SU-DHL-6 (cell line): ENCODE data around the gene UBP1.
A peak's percentile ranks its signal among the peaks of the same experiment; 100 is the strongest.

ENCODE experiments used
- H2AFZ ChIP-seq: fragments of 200-600 bp; sonication (generic); 2 replicates; pipeline ENCODE4 v1.6.1; 2014; ENCODE audit warnings: low read depth, mild to moderate bottlenecking, moderate library complexity, mixed read lengths, antibody characterized with exemption, low read length; ENCODE audit not compliant: severe bottlenecking
- H3F3A ChIP-seq: fragments of 200-600 bp; shearing (Covaris generic); 2 replicates; pipeline ENCODE4 v1.6.0; 2016; ENCODE audit warnings: antibody characterized with exemption, mild to moderate bottlenecking; ENCODE audit not compliant: insufficient read depth
- H3K27ac ChIP-seq: fragments of 200-600 bp; sonication (generic); 2 replicates; pipeline ENCODE4 v1.5.1; 2016; ENCODE audit warnings: low read depth, mild to moderate bottlenecking, low read length, moderate library complexity, mixed read lengths
- H3K27me3 ChIP-seq: fragments of 200-600 bp; sonication (generic), shearing (Covaris generic); 2 replicates; pipeline ENCODE4 v1.6.0; 2014; ENCODE audit warnings: mild to moderate bottlenecking, low read length
- H3K36me3 ChIP-seq: fragments of 200-600 bp; sonication (generic); 2 replicates; pipeline ENCODE4 v1.6.1; 2014; ENCODE audit warnings: mild to moderate bottlenecking, low read length, mixed read lengths
- H3K4me2 ChIP-seq: fragments of 300-600, 200-600 bp; shearing (Covaris generic), sonication (generic); 2 replicates; pipeline ENCODE4 v1.6.0; 2014; ENCODE audit warnings: low read length, low read depth, mild to moderate bottlenecking; ENCODE audit not compliant: poor library complexity, severe bottlenecking
- H3K4me3 ChIP-seq: fragments of 200-600 bp; sonication (generic); 2 replicates; pipeline ENCODE4 v1.5.1; 2014; ENCODE audit warnings: antibody characterized with exemption, low read length, mild to moderate bottlenecking, mixed read lengths; ENCODE audit not compliant: insufficient read depth, poor library complexity, severe bottlenecking
- H3K79me2 ChIP-seq: fragments of 200-600 bp; sonication (generic); 2 replicates; pipeline ENCODE4 v1.6.1; 2014; ENCODE audit warnings: mild to moderate bottlenecking, low read length, moderate library complexity; ENCODE audit not compliant: insufficient read depth
- H3K9ac ChIP-seq: fragments of 200-600 bp; sonication (generic); 2 replicates; pipeline ENCODE4 v1.7.0; 2014; ENCODE audit warnings: mild to moderate bottlenecking, low read length
- H3K9me2 ChIP-seq: fragments of 200-600 bp; sonication (generic); replicated peaks from 2 replicates; pipeline ENCODE4 v1.6.1; 2014; ENCODE audit warnings: low read length; ENCODE audit not compliant: insufficient read depth
- H3K9me3 ChIP-seq: fragments of 200-600 bp; sonication (generic); 2 replicates; pipeline ENCODE4 v1.6.1; 2014; ENCODE audit warnings: low read length, mixed read lengths; ENCODE audit not compliant: insufficient read depth
- H4K20me1 ChIP-seq: fragments of 200-600 bp; sonication (generic); 2 replicates; pipeline ENCODE4 v1.6.1; 2014; ENCODE audit warnings: low read depth, mild to moderate bottlenecking, antibody characterized with exemption, low read length, moderate library complexity, mixed read lengths
- CTCF ChIP-seq: fragments of 200-600 bp; sonication (generic); IDR thresholded peaks from one replicate; pipeline ENCODE4 v1.5.1; 2017; ENCODE audit warnings: antibody characterized with exemption, mild to moderate bottlenecking, low read length, moderate library complexity; ENCODE audit not compliant: insufficient read depth, poor library complexity, severe bottlenecking
- EZH2phosphoT487 ChIP-seq: fragments of 200-600 bp; sonication (generic), shearing (Covaris generic); conservative IDR thresholded peaks from 2 replicates; pipeline ENCODE4 v1.6.1; 2018; ENCODE audit warnings: mild to moderate bottlenecking, antibody characterized with exemption, low read length, moderate library complexity, mixed read lengths

Gene UBP1

GRCh38 chr3:33440328-33441224, at the start of gene UBP1:
Gene UBP1 (minus strand): TSS chr3:33440405. CDS start chr3:33439848, 557 bp downstream.
- Histone ChIP-seq H4K20me1 (peaks cover 24% of the 10 kb centered on the region), H3K27me3 (no peaks in the 10 kb centered on the region), H3K4me2 (peak within 1 kb of the TSS; percentile 85), H3K36me3 (no peaks in the 10 kb centered on the region), H3K9me3 (no peaks in the 10 kb centered on the region), H3K79me2 (peaks cover 42% of the 10 kb centered on the region), H2AFZ (peak within 1 kb of the TSS; percentile 60), H3F3A (peaks cover 18% of the 10 kb centered on the region), H3K9me2 (no peaks in the 10 kb centered on the region), H3K9ac (peak within 1 kb of the TSS; percentile 90), H3K4me3 (peak within 1 kb of the TSS; percentile 83), H3K27ac (peak within 1 kb of the TSS; percentile 92)
- TF ChIP-seq CTCF = no peak
- TF ChIP-seq EZH2phosphoT487 = no peak

DNA sequence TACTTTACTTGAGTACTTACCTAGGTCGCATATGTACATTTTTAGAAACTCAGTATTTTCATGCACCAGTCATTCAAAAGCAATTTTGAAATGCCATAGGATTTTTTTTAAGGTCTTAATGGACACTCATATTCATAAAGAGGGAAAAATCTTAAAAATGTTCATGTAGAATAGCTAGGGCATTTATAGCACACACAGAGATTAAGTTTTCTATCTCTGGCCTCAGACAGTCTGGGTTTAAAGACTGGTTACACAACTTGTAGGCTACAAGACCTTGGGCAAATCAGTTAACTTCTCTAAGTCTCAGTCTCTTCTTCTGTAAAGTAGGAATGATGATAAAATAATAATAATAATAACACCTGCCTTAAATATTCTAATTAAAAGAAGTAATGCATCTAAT, 48.5 kb upstream of the UBP1 start:
- Histone ChIP-seq H3K9ac (no peak overlapping the region), H3K36me3 (no peaks in the 10 kb centered on the region), H3K9me3 (no peaks in the 10 kb centered on the region), H3K4me2 (no peak overlapping the region), H2AFZ (no peak overlapping the region), H3K79me2 (no peaks in the 10 kb centered on the region), H3K9me2 (no peaks in the 10 kb centered on the region), H3K27ac (no peak overlapping the region), H3K4me3 (no peak overlapping the region), H3K27me3 (no peaks in the 10 kb centered on the region), H4K20me1 (no peaks in the 10 kb centered on the region), H3F3A (no peaks in the 10 kb centered on the region)
- TF ChIP-seq EZH2phosphoT487 = no peak
- no peak for TF ChIP-seq CTCF

- Histone ChIP-seq H3K9me3 (no peaks in the 10 kb centered on the region), H3K79me2 (no peaks in the 10 kb centered on the region), H3K27ac (no peak overlapping the region), H3K36me3 (no peaks in the 10 kb centered on the region), H3F3A (no peaks in the 10 kb centered on the region), H2AFZ (no peak overlapping the region), H3K9me2 (no peaks in the 10 kb centered on the region), H4K20me1 (no peaks in the 10 kb centered on the region), H3K4me3 (no peak overlapping the region), H3K4me2 (no peak overlapping the region), H3K9ac (no peak overlapping the region), H3K27me3 (no peaks in the 10 kb centered on the region)
- TF ChIP-seq CTCF = no peak
- no peak for TF ChIP-seq EZH2phosphoT487
Measured at GRCh38 chr3:33488246-33488645, 48.0 kb upstream of the UBP1 start.
